HG02884 (cell line): ENCODE results near the gene ZNF491.
"Not testable (repeated sequence)": the region's sequence is repeated elsewhere in the genome, so short reads cannot be mapped to it uniquely, and the experiment has no call there.

Source experiments
- ATAC-seq: cut with Tn5 transposase; IDR thresholded peaks from one replicate; pipeline ENCODE4 v1.9.1; 2021; ENCODE audit warnings: mild to moderate bottlenecking, moderate library complexity; ENCODE audit not compliant: unreplicated experiment

ZNF491 gene

GRCh38 chr19:11798391-11799330 lies at the start of gene ZNF491:
Gene ZNF491, plus strand, starts transcription at chr19:11798523. Its CDS starts 7,431 bp downstream, at chr19:11805954.
- peak; percentile 80 for ATAC-seq

DNA sequence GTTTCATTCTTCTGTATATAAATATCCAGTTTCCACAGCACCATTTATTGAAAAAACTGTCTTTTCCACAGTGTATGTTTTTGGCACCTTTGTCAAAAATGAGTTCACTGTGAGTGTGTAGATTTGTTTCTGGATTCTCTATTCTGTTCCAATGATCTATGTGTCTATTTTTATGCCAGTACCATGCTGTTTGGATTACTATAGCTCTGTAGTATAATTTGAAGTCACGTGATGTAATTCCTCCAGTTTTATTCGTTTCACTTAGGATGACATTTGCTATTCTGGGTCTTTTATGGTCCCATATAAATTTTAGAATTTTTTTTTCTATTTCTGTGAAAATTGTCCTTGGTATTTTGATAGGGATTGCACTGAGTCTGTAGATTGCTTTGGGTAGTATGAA lies 48.6 kb upstream of the ZNF491 start:
- ATAC-seq: no peak

- ATAC-seq: no peak
Measured at GRCh38 chr19:11752244-11752736, 46.0 kb upstream of the ZNF491 start.

GRCh38 chr19:11754663-11755062 lies 43.7 kb upstream of the ZNF491 start:
- no peak for ATAC-seq

DNA sequence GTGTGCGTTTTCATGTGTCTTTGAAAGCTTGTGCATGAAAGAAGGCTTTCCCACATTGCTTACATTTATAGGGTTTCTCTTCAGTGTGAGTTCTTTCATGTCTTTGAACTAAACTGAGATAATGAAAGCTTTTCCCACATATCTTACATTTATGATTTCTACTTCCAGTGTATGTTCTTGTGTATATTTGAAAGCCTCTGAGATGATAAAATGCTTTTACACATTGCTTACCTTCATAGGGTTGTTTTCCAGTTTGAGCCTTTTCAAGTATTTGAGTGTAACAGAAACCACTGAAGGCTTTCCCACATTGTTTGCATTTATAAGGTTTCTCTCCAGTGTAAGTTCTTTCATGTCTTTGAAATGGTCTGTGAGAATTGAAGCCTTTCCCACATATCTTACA lies 41.4 kb upstream of the ZNF491 start:
- ATAC-seq: no peak

- no peak for ATAC-seq
Measured at GRCh38 chr19:11759805-11760204, 38.5 kb upstream of the ZNF491 start.

GRCh38 chr19:11763117-11763516 lies 35.2 kb upstream of the ZNF491 start:
- ATAC-seq: no peak

DNA sequence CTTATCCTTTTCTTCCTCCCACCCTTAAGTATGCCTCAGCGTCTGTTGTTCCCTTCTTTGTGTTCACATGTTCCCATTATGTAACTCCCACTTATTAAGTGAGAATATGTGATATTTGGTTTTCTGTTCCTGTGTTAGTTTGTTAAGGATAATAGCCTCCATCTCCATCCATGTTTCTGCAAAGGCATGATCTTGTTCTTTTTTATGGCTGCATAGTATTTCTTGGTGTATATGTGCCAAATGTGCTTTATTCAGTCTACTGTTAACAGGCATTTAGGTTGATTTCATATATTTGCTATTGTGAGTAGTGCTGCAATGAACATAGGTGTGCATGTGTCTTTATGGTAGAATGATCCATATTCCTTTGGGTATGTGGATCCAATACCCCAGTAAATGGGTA lies 34.7 kb upstream of the ZNF491 start:
- ATAC-seq: no peak

DNA sequence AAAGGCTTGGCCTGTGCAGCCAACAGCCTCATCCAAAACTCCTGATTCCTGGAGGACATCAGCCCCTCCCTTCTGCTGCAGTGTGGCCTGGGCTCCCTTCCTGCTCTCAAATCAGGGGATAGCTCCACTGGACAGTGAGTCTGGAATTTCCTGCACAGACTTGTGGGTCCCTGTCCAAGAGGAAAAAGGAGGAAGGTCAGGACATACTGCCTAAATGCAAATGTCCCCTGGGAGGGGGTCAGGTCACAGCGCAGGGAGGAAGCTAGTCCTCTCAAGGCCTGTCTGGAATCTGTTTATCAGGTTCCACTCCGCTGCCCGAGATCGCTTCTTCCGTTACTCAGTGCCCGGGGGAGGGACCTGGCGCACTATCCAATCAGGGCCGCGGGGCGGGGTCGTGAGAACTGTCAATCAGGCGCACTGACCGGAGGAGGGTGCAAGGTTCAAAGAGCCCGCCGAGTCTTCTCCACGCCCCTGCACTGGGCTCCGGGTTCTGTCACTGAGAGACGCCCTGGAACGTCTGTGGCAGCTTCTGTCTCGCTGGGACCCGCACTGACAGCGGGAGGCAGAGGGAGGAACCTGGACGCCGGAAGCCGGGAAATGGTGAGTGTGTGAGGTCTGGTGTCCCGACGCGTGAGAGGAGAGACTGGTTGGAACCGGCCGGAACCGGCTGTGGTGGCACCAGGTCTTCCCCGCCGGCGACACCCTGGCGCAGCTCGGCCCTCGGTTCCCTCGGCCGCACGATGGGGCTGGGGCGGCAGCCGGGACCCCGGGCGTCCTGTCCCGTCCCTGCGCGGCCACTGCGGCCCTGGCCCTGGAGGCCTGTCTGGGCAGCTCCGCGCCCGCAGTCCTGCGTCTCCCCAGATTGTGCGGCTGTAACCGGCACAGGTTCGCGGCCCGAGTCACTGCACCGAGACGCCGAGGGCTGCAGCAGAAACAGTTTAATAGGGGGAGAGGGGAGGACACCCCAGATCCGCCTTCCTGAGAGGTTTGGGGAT lies 31.4 kb upstream of the ZNF491 start, which contains the start of gene ZNF441:
TSS of gene ZNF441 (plus strand) at position 404 of the 995 bp plus-strand sequence. CDS start at position 598, 194 bp downstream.
- ATAC-seq: peak; percentile 94

- ATAC-seq: no peak
Measured at GRCh38 chr19:11767633-11768133, 30.6 kb upstream of the ZNF491 start.

DNA sequence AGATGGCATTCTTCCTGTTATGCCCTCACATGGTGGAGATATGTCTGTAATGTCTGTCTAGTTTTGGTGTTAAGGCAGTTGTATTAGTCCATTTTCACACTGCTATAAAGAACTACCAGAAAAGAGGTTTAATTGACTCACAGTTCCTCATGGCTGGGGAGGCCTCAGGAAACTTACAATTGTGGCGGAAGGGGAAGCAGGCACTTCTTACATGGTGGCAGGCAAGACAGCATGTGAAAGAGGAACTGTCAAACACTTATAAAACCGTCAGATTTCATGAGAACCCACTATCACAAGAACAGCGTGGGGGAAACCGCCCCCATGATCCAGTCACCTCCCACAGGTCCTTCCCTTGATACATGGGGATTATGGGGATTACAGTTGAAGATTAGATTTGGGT lies 28.3 kb upstream of the ZNF491 start:
- ATAC-seq: no peak

GRCh38 chr19:11771520-11771919 lies 26.8 kb upstream of the ZNF491 start:
- ATAC-seq: not testable (repeated sequence)

DNA sequence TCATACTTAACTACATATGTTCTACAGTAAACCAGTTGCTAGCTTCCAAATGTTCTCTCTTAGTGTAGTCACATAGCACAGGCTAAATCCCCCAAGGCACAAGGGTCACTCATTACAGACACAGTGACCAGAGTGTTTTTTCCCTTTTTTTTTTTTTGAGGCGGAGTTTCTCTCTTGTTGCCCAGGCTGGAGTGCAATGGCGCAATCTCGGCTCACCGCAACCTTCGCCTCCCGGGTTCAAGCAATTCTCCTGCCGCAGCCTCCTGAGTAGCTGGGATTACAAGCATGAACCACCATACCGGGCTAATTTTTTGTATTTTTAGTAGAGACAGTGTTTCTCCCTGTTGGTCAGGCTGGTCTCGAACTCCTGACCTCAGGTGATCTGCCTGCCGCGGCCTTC lies 21.7 kb upstream of the ZNF491 start:
- not testable (repeated sequence) for ATAC-seq

GRCh38 chr19:11780431-11781020 lies 17.8 kb upstream of the ZNF491 start:
- no peak for ATAC-seq

GRCh38 chr19:11781295-11782057 lies 16.8 kb upstream of the ZNF491 start:
- ATAC-seq: no peak

- no peak for ATAC-seq
Measured at GRCh38 chr19:11783767-11784166, 14.6 kb upstream of the ZNF491 start.

- ATAC-seq: no peak
Measured at GRCh38 chr19:11784356-11784755, 14.0 kb upstream of the ZNF491 start.

GRCh38 chr19:11787536-11787935 lies 10.8 kb upstream of the ZNF491 start:
- no peak for ATAC-seq

DNA sequence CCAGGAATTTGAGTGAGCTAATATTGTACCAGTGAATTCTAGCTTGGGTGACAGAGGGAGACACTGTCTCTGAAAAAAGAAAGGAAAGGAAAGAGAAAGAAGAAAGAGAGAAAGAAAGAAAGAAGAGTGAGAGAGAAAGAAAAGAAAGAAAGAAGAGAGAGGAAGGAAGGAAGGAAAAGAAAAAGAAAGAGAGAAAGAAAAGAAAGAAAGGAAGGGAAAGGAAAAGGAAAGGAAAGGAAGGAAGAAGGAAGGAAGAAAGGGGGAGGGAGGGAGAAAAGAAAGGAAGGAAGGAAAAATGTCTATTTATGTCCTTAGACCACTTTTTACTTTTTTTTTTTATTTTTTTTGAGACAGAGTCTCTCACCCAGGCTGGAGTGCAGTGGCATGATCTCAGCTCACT lies 5.4 kb upstream of the ZNF491 start:
- ATAC-seq: no peak

GRCh38 chr19:11797491-11797890 lies 832 bp upstream of the ZNF491 start:
- ATAC-seq: no peak
